ENCODE measurements around the gene SUDS3. TPM values are rescaled to one million over a fixed set of nuclear protein-coding genes. Genes with fewer than 3 reads are reported as not detected.

Gene SUDS3
- total and polyA plus RNA-seq, 4 donors = 6.7 to 22.8 (median 12.3) TPM

DNA sequence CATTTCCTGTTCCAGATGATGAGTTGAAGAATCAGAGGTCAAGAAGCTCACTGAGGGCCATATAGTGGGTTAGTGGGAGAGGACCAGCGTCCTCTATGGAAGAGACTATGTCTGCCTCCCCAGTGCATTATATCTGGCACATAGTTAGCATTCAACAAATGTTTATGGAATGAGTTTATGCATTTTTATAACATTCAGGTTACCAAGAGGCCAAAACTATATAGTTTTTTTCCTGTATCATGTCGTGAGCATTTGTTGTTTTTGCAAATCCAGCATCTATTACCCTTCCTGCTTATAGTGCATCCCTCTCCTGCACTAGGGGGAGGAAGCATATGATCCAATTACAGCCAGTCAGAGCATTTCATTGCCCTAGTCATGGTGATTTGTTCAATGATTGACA is 60.6 kb downstream of the SUDS3 start:
- Histone ChIP-seq H3K36me3 (ENCODE audit: control insufficient read depth in 4 of 4, insufficient read depth in 3 of 4, low read depth in 1 of 4, low read length in 3 of 4) (no peaks in the 10 kb centered on the region), H3K9ac (ENCODE audit: low read depth in 1 of 2, low read length in 2 of 2) (no peak overlapping the region), H3K4me1 (ENCODE audit: control insufficient read depth in 4 of 4, insufficient read depth in 4 of 4, low read length in 3 of 4) (no peaks in the 10 kb centered on the region), H3K4me3 (ENCODE audit: low read depth in 1 of 3, low read length in 3 of 3) (no peak overlapping the region), H3K27me3 (ENCODE audit: control insufficient read depth in 4 of 4, insufficient read depth in 4 of 4, low read length in 3 of 4) (peaks cover 0 to 3% (median 0%) of the 10 kb centered on the region in 4 donors), H3K27ac (ENCODE audit: low read depth in 1 of 2, low read length in 2 of 2) (no peak overlapping the region), H3K9me3 (ENCODE audit: control insufficient read depth in 4 of 4, low read length in 3 of 4) (no peaks in the 10 kb centered on the region)
- TF ChIP-seq JUND (IDR thresholded peaks at IDR 0.05) = no peak
- TF ChIP-seq, protein P1, sequence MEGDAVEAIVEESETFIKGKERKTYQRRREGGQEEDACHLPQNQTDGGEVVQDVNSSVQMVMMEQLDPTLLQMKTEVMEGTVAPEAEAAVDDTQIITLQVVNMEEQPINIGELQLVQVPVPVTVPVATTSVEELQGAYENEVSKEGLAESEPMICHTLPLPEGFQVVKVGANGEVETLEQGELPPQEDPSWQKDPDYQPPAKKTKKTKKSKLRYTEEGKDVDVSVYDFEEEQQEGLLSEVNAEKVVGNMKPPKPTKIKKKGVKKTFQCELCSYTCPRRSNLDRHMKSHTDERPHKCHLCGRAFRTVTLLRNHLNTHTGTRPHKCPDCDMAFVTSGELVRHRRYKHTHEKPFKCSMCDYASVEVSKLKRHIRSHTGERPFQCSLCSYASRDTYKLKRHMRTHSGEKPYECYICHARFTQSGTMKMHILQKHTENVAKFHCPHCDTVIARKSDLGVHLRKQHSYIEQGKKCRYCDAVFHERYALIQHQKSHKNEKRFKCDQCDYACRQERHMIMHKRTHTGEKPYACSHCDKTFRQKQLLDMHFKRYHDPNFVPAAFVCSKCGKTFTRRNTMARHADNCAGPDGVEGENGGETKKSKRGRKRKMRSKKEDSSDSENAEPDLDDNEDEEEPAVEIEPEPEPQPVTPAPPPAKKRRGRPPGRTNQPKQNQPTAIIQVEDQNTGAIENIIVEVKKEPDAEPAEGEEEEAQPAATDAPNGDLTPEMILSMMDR (IDR thresholded peaks at IDR 0.05; ENCODE audit: low read depth, low read length, missing input control) = no peak
- TF ChIP-seq HNF4A (conservative IDR thresholded peaks at IDR 0.05) = no peak
- TF ChIP-seq, protein P2, sequence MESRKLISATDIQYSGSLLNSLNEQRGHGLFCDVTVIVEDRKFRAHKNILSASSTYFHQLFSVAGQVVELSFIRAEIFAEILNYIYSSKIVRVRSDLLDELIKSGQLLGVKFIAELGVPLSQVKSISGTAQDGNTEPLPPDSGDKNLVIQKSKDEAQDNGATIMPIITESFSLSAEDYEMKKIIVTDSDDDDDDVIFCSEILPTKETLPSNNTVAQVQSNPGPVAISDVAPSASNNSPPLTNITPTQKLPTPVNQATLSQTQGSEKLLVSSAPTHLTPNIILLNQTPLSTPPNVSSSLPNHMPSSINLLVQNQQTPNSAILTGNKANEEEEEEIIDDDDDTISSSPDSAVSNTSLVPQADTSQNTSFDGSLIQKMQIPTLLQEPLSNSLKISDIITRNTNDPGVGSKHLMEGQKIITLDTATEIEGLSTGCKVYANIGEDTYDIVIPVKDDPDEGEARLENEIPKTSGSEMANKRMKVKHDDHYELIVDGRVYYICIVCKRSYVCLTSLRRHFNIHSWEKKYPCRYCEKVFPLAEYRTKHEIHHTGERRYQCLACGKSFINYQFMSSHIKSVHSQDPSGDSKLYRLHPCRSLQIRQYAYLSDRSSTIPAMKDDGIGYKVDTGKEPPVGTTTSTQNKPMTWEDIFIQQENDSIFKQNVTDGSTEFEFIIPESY (IDR thresholded peaks at IDR 0.05) = no peak
- TF ChIP-seq, protein P3, sequence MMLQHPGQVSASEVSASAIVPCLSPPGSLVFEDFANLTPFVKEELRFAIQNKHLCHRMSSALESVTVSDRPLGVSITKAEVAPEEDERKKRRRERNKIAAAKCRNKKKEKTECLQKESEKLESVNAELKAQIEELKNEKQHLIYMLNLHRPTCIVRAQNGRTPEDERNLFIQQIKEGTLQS (IDR thresholded peaks at IDR 0.05) = no peak
- TF ChIP-seq TAF1 (conservative IDR thresholded peaks at IDR 0.05) = no peak
- TF ChIP-seq, protein P4, sequence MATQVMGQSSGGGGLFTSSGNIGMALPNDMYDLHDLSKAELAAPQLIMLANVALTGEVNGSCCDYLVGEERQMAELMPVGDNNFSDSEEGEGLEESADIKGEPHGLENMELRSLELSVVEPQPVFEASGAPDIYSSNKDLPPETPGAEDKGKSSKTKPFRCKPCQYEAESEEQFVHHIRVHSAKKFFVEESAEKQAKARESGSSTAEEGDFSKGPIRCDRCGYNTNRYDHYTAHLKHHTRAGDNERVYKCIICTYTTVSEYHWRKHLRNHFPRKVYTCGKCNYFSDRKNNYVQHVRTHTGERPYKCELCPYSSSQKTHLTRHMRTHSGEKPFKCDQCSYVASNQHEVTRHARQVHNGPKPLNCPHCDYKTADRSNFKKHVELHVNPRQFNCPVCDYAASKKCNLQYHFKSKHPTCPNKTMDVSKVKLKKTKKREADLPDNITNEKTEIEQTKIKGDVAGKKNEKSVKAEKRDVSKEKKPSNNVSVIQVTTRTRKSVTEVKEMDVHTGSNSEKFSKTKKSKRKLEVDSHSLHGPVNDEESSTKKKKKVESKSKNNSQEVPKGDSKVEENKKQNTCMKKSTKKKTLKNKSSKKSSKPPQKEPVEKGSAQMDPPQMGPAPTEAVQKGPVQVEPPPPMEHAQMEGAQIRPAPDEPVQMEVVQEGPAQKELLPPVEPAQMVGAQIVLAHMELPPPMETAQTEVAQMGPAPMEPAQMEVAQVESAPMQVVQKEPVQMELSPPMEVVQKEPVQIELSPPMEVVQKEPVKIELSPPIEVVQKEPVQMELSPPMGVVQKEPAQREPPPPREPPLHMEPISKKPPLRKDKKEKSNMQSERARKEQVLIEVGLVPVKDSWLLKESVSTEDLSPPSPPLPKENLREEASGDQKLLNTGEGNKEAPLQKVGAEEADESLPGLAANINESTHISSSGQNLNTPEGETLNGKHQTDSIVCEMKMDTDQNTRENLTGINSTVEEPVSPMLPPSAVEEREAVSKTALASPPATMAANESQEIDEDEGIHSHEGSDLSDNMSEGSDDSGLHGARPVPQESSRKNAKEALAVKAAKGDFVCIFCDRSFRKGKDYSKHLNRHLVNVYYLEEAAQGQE (IDR thresholded peaks at IDR 0.05) = no peak
- TF ChIP-seq SP1 (IDR thresholded peaks at IDR 0.05) = no peak
- TF ChIP-seq, protein P5, sequence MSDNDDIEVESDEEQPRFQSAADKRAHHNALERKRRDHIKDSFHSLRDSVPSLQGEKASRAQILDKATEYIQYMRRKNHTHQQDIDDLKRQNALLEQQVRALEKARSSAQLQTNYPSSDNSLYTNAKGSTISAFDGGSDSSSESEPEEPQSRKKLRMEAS (IDR thresholded peaks at IDR 0.05) = no peak
- TF ChIP-seq YY1 (IDR thresholded peaks at IDR 0.05) = no peak
- no peak for TF ChIP-seq FOXA2 (IDR thresholded peaks at IDR 0.05)
- TF ChIP-seq RAD21 (IDR thresholded peaks at IDR 0.05) = no peak
- TF ChIP-seq NR2F2 (IDR thresholded peaks at IDR 0.05) = no peak
- TF ChIP-seq RXRA (IDR thresholded peaks at IDR 0.05) = no peak
- TF ChIP-seq FOXA1 (IDR thresholded peaks at IDR 0.05) = no peak
- no peak for TF ChIP-seq GABPA (IDR thresholded peaks at IDR 0.05 in 1 of 2, conservative IDR thresholded peaks at IDR 0.05 in 1 of 2)
- TF ChIP-seq HNF4G (IDR thresholded peaks at IDR 0.05) = no peak
- TF ChIP-seq EGR1 (IDR thresholded peaks at IDR 0.05; ENCODE audit: low read depth in 2 of 2) = no peak
- 51% methylated on average over 2 of the region's 2 CpGs for WGBS
- no peak for DNase-seq (ENCODE audit: low spot score)
